ENCODE data around the gene TM4SF4.

Gene TM4SF4

GRCh38 chr3:149462051-149462450, 12.4 kb upstream of the TM4SF4 start:
- H3K27ac ChIP-seq (ENCODE audit: low read length): no peak overlapping the region

GRCh38 chr3:149462581-149463011, 11.9 kb upstream of the TM4SF4 start:
- no peak for DNase-seq
- no peaks in the 10 kb centered on the region for H4K20me1 ChIP-seq (ENCODE audit: insufficient read depth, low read length)
- H3K36me3 ChIP-seq (replicated peaks; ENCODE audit: insufficient read depth, low read length): no peaks in the 10 kb centered on the region
- no peaks in the 10 kb centered on the region for H3K9me3 ChIP-seq (replicated peaks; ENCODE audit: insufficient read depth, low read length)
- H3K4me1 ChIP-seq (ENCODE audit: low read length): no peaks in the 10 kb centered on the region
- no peaks in the 10 kb centered on the region for H3K79me2 ChIP-seq (ENCODE audit: low read length)
- no peaks in the 10 kb centered on the region for H3F3A ChIP-seq (ENCODE audit: insufficient read depth, low read length)
- no peak overlapping the region for H2AFZ ChIP-seq (ENCODE audit: low read length)
- H3K27ac ChIP-seq (ENCODE audit: low read length): no peak overlapping the region
- no peak overlapping the region for H3K4me2 ChIP-seq (ENCODE audit: low read depth, low read length)
- no peak overlapping the region for H3K4me3 ChIP-seq (ENCODE audit: low read length)
- no peaks in the 10 kb centered on the region for H3K9me2 ChIP-seq (replicated peaks; ENCODE audit: insufficient read depth, low read length)
- TF ChIP-seq EZH2phosphoT487 (IDR thresholded peaks at IDR 0.05; ENCODE audit: low read length) (no peak), CTCF (IDR thresholded peaks at IDR 0.05; ENCODE audit: low read length) (no peak), EZH2 (optimal IDR thresholded peaks at IDR 0.05; ENCODE audit: low read depth, low read length) (no peak)
- H3K27me3 ChIP-seq (replicated peaks; ENCODE audit: insufficient read depth, low read length): no peaks in the 10 kb centered on the region
- H3K9ac ChIP-seq (ENCODE audit: low read length): no peak overlapping the region

More at GRCh38 chr3:149462051-149462450, 12.4 kb upstream of the TM4SF4 start:
- no peak overlapping the region for H3K4me2 ChIP-seq (ENCODE audit: low read depth, low read length)
- no peak overlapping the region for H3K4me3 ChIP-seq (ENCODE audit: low read length)
- H3K9me3 ChIP-seq (replicated peaks; ENCODE audit: insufficient read depth, low read length): no peaks in the 10 kb centered on the region
- H3K79me2 ChIP-seq (ENCODE audit: low read length): no peaks in the 10 kb centered on the region
- H3K9me2 ChIP-seq (replicated peaks; ENCODE audit: insufficient read depth, low read length): no peaks in the 10 kb centered on the region
- H3K27me3 ChIP-seq (replicated peaks; ENCODE audit: insufficient read depth, low read length): no peaks in the 10 kb centered on the region
- no peaks in the 10 kb centered on the region for H3K4me1 ChIP-seq (ENCODE audit: low read length)
- no peak for DNase-seq
- H3F3A ChIP-seq (ENCODE audit: insufficient read depth, low read length): no peaks in the 10 kb centered on the region
- no peaks in the 10 kb centered on the region for H3K36me3 ChIP-seq (replicated peaks; ENCODE audit: insufficient read depth, low read length)
- H3K9ac ChIP-seq (ENCODE audit: low read length): no peak overlapping the region
- no peaks in the 10 kb centered on the region for H4K20me1 ChIP-seq (ENCODE audit: insufficient read depth, low read length)
- no peak overlapping the region for H2AFZ ChIP-seq (ENCODE audit: low read length)
- TF ChIP-seq EZH2 (optimal IDR thresholded peaks at IDR 0.05; ENCODE audit: low read depth, low read length) (no peak), CTCF (IDR thresholded peaks at IDR 0.05; ENCODE audit: low read length) (no peak), EZH2phosphoT487 (IDR thresholded peaks at IDR 0.05; ENCODE audit: low read length) (no peak)

GRCh38 chr3:149463921-149464320, 10.6 kb upstream of the TM4SF4 start:
- Histone ChIP-seq H3K9me2 (replicated peaks; ENCODE audit: insufficient read depth, low read length) (no peaks in the 10 kb centered on the region), H3K4me1 (ENCODE audit: low read length) (peaks cover 12% of the 10 kb centered on the region), H3K27ac (ENCODE audit: low read length) (no peak overlapping the region), H3K4me2 (ENCODE audit: low read depth, low read length) (no peak overlapping the region), H3K9ac (ENCODE audit: low read length) (no peak overlapping the region), H3F3A (ENCODE audit: insufficient read depth, low read length) (no peaks in the 10 kb centered on the region), H2AFZ (ENCODE audit: low read length) (no peak overlapping the region), H3K4me3 (ENCODE audit: low read length) (no peak overlapping the region), H3K36me3 (replicated peaks; ENCODE audit: insufficient read depth, low read length) (no peaks in the 10 kb centered on the region), H3K79me2 (ENCODE audit: low read length) (no peaks in the 10 kb centered on the region), H4K20me1 (ENCODE audit: insufficient read depth, low read length) (no peaks in the 10 kb centered on the region), H3K27me3 (replicated peaks; ENCODE audit: insufficient read depth, low read length) (no peaks in the 10 kb centered on the region), H3K9me3 (replicated peaks; ENCODE audit: insufficient read depth, low read length) (no peaks in the 10 kb centered on the region)
- TF ChIP-seq CTCF (IDR thresholded peaks at IDR 0.05; ENCODE audit: low read length) (no peak), EZH2phosphoT487 (IDR thresholded peaks at IDR 0.05; ENCODE audit: low read length) (no peak), EZH2 (optimal IDR thresholded peaks at IDR 0.05; ENCODE audit: low read depth, low read length) (no peak)
- no peak for DNase-seq
